Left renal pelvis (tissue), 4 donors: ENCODE results near the gene LRRC74B. TPM values are rescaled to one million over a fixed set of nuclear protein-coding genes. Genes with fewer than 3 reads are reported as not detected.
"Not testable (repeated sequence)": the region's sequence is repeated elsewhere in the genome, so short reads cannot be mapped to it uniquely, and the experiment has no call there.

Source experiments
- DNase-seq, 4 donors: peaks; one replicate each; pipeline ENCODE4 v3.0.0-alpha.2; 2013; ENCODE audit warnings: low read depth in 4 of 4, low spot score in 3 of 4
- polyA plus RNA-seq, 4 donors: library from polyadenylated mRNA; unstranded; fragments of 120-200 nt; gene quantifications; one replicate each; pipeline ENCODE4 v1.2.1, GENCODE V29; 2013; ENCODE audit not compliant: insufficient read length in 4 of 4

Gene LRRC74B, protein sequence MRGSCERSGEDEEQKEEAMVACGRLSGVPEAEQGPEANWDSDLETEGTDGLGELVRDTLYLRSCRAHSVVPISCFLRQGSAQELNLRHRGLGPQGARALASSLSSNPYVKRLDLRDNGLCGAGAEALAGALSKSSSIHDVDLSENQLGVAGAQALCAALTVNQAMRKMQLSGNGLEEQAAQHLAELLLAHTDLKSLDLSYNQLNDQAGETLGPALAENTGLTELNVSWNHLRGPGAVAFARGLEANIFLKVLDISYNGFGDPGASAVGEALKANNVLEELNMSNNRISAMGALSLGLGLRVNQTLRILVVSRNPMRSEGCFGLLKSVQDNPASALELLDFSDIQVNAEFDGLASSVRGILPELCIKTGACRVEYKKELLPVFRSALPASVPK
- under 1 TPM; 0.06 to 0.24 (median 0.08) TPM for polyA plus RNA-seq

- DNase-seq, result peak; percentile 67 to 79 (median 71)
Measured at GRCh38 chr22:21045585-21046294, at the start of gene LRRC74B. TSS of gene LRRC74B (plus strand) at chr22:21045946. CDS start at chr22:21045987, 41 bp downstream.

DNA sequence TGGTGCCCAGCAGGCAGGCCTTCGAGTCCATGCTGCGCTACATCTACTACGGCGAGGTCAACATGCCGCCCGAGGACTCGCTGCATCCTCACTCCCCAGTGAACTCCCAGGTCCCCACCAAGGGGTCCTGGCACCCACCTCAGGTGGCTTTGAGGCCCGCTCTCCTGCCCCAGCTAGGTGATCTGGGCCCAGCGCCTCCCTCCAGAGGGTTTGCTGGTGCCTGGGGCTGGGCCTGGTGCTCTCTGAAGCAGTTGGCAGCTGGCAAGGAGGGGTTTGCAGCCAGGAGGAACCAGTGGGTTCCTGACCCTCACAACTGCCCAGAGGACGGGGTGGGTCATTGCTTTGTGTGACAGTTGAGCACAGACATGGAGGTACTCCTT lies 49.7 kb upstream of the LRRC74B start:
- DNase-seq, result no peak

DNA sequence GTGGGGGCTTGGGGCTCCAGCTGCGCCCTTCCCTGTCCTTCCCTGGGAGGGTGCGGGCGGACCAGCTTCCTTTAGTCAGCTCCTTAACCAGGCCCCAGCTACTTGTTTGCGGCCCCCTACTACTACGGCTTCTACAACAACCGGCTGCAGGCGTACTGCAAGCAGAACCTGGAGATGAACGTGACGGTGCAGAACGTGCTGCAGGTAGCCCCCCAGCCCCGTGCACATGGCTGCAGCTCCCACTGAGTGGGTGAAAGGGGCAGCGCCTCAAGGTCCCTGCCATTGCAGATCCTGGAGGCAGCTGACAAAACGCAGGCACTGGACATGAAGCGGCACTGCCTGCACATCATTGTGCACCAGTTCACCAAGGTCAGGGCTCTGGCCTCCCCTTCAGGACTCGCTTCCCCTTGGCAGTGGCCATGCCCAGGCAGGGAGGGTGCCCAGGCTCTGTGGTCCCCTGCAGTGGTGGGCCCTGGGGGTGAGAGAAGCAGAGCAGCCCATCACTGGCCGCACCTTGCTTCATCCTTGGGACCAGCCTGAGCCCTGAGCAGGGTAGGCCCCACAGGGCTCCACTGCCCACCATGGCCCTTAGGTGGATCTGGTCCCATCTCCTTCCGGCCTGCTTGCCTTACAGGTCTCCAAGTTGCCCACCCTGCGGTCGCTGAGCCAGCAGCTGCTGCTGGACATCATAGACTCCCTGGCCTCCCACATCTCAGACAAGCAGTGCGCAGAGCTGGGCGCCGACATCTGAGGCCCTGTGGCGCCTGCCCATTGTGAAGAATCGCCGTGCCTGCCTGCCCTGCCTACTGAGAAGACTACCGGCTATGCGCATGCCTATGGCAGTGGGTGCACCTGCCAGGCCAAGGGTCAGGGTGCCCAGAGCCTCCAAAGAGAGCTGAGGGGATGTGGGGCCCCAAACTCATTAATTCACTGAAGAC lies 48.9 kb upstream of the LRRC74B start:
- no peak for DNase-seq

GRCh38 chr22:20997536-20998257 lies 48.0 kb upstream of the LRRC74B start:
- DNase-seq, result no peak

DNA sequence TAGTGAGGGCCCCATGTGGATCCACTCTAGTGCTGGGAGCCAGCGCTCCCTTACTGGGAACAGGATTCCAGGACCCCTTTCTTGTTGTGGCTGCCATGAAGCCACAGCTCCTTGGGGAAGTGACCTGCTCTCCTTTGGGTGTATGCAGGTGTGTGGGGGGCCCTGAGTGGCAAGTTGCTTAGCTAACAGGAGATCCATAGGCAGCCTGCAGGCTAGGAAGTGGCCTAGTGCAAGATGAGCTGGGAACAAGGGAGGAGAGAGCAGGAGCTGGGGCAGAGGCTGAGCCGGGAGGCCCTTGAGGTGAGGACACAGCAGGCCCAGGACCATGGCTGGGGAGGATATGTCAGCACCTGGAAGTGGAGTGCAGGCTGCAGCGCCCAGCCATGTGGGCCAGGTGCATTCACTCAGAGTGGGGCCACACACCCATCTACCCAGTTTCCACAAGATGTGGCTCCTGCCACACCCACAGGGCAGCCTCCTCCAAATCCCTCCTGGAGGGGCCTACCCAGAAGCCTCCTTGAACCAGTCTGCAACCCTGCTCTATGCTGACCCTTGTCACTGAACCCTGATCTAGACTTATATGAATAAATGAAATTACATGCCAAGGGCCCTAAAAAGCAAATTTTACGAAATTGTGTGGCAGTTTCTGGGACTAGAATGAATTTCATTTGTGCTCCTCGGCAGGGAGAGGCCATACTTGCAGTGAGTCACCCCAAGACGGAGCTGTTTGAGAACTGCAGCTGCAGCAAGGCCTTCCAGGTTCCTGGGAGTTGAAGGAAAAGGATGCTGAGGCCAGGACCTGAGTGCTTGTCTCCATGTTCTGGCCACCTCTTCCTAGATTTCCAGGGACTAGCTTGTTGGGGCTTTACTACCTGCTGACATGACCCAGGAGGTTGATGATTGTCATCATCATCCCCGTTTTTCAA lies 47.1 kb upstream of the LRRC74B start:
- no peak for DNase-seq

GRCh38 chr22:20999350-21000206 lies 46.2 kb upstream of the LRRC74B start:
- DNase-seq, result no peak

DNA sequence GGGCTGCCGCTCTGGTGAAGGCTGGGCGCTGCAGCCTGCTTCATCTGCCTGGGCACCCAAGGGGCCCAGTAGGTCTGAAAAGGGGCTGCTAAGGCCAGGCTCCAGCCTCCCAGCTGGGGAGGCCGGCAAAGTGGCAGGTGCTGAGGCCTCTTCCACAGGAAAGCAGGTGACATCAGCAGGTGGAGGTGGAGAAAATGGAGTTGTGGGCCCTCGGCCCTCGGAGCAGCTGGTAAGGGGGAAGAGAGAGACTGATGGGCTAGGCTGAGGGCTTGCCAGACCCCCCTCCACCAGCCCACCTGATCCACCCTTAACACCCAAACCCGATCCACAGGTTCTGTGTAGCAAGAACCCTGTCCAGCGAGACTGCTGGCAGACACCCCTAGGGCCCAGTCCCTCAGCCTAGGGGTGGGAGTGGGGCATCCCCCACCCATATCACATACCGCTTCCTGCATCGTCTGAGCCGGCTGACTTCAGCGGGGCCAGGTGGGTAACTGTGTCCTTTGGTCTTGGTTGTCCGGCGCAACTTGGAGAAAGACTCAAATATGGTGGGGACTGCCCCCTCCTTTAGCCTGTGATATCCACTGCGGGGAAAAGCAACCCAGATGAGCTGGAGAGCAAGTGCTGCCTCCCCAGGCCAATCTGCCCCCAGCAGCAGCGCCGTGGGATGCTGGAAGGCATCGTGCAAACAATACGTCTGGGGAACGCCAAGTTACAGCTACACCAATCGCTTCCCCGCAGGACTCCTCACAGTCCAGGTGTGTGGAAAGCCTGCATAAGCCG lies 45.3 kb upstream of the LRRC74B start:
- DNase-seq, result no peak

DNA sequence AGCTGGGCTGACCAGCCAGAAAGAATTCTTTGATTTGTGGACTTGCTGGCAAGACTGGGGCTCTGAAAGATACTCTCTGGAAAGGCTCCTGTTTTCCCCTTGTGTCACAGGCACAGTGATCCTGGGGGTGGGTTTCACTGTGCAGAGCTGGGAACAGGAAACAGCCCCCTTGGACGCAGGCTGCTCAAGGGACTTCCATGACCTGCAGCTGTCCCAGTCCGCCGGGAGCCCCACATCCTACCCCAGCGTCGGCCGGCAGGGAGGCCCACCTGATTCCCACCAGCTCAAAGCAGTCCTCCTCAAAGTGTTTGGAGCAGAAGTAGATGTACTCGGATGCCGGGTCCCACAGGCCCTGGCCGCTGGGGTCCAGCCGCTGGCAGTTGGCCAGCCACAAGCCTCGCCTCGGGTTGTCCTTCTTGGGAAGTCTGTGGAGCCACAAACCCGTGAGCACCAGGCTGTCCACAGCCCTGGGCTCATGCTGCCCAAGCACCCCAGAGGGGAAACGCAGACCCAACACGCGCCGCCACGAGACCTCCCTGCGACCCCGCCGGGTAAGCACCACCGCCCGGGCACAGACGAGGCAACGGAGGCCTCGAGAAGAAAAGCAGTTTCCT lies 44.7 kb upstream of the LRRC74B start:
- no peak for DNase-seq

DNA sequence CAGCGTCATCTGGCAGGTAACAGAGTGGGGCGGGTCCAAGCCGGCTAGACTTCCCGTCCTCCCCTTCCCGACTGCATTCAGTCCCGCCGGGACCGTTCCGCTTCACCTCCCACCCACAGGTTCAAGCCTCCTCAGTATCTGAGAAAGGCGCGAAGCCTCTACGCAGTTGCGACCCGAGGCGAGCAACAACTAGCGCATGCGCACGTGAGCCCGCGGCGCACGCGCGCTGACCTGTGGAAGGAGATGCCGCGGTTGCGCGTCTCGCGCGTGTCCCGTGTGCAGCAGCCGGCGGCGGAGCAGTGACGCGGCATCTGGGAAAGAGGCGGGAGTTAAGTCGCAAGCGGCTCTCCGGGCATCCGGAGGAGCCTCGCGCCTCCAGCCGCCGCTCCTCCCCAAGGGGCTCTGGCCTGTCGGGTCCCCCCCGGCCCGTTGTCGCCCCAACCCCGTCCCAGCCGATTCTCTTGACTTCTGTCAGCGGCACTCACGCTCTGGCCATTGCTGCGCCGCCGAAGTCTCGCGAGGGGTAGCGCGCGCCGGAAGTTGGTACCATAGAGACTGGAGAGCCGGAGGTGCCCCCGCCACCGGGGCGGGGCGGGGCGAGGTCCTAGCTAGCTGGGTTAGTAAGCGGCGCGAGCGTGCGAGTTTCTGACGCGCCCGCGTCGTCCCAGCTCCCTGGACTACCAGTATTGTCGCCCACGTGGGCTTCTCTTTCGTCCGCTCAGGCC lies 44.0 kb upstream of the LRRC74B start, which contains the start of gene THAP7:
Gene THAP7, minus strand, starts transcription at position 518 of the 725 bp plus-strand sequence. Its CDS starts 207 bp downstream, at position 311.
- DNase-seq, result peak; percentile 88 to 92 (median 90)

GRCh38 chr22:21003782-21004181 lies 42.0 kb upstream of the LRRC74B start:
- no peak for DNase-seq

- not testable (repeated sequence) for DNase-seq
Measured at GRCh38 chr22:21009208-21009607, 36.5 kb upstream of the LRRC74B start.

- peak in 3 of 4 donors; percentile 66 to 75 (median 73) for DNase-seq
Measured at GRCh38 chr22:21009638-21010425, 35.9 kb upstream of the LRRC74B start.

DNA sequence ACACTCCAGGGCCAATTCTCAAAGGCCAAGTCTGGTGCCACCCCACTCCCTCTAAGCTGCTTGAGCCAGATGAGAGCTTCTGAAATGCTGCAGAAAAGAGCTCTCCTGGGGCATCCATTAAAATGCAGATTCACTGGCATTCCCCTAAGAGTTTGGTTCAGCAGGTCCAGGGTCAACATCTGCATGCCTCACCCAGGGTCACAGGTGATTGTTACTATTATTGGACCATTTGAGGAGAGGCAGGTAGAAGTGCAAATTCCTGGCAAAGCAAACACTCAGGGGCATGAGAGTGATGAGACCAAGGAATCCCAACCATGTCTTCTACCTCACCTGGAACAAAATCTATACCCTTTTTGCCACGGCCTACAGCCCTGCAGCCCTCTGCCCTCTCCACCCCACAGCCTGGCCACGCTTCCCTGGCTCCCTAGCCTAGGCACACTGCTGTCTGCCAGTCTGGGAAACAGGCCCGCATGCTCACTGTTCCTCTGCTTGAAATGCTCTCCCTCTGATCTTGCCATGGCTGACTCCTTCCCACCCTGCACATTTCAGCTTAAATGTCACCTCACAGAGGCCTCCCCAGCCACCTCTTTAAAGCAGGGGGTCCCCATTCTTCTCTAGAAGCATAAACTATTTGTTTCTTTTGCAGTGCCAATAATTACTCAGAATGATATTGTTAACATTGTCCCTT lies 35.2 kb upstream of the LRRC74B start:
- no peak for DNase-seq
